ENCODE results near the gene FCGR1A. TPM values are rescaled to one million over a fixed set of nuclear protein-coding genes. Genes with fewer than 3 reads are reported as not detected.

The FCGR1A gene
- total RNA-seq = not detected in 2 replicates

GRCh38 chr1:149782600-149782999 is at the start of gene FCGR1A:
FCGR1A (plus strand) TSS chr1:149782694; CDS start chr1:149782744, 50 bp downstream.

Other genes starting within 250 kb of the FCGR1A start
- not detected in 2 replicates for gene PPIAL4C, start 198.8 kb upstream of the FCGR1A start, total RNA-seq
- gene BOLA1, start 116.9 kb downstream of the FCGR1A start, total RNA-seq = 11.2 and 12.0 TPM in 2 replicates
- 1.3 and 3.4 TPM in 2 replicates for gene SV2A, start 135.2 kb downstream of the FCGR1A start, total RNA-seq
- 6.5 and 14.3 TPM in 2 replicates for gene SF3B4, start 145.1 kb downstream of the FCGR1A start, total RNA-seq
- gene MTMR11, start 154.2 kb downstream of the FCGR1A start, total RNA-seq = 7.0 and 10.7 TPM in 2 replicates
- gene OTUD7B, start 228.0 kb downstream of the FCGR1A start, total RNA-seq = 6.7 and 15.9 TPM in 2 replicates